Panc1 (cell line): ENCODE measurements around the gene MAGEF1. TPM values are rescaled to one million over a fixed set of nuclear protein-coding genes. Genes with fewer than 3 reads are reported as not detected.

ENCODE experiments used
- ATAC-seq: fragments of 200-7000 bp; cut with Tn5 transposase; 2 replicates; pipeline ENCODE4 v1.9.1; 2020; ENCODE audit warnings: mild to moderate bottlenecking, moderate library complexity
- BruUV-seq: library from RNA; stranded (reverse); fragments of 400-500 nt; replicated peaks from 2 replicates; lab custom pipeline; 2021; lab: Mats Ljungman, UMichigan
- CTCF ChIA-PET: fragments of 300-600 bp; sonication (Branson Sonifier 250); formaldehyde crosslinking; loops from one replicate; lab custom pipeline; 2022; ENCODE audit warnings: antibody characterized with exemption; lab: Charles Lee
- POLR2A ChIA-PET: fragments of 300-600 bp; sonication (Branson Sonifier 250); formaldehyde crosslinking; loops from one replicate; lab custom pipeline; 2022; ENCODE audit warnings: antibody characterized with exemption; lab: Charles Lee
- DNase-seq: peaks from one replicate; pipeline ENCODE4 v3.0.0-alpha.2; 2010; ENCODE audit warnings: low read depth, low spot score
- H3K27ac ChIP-seq: 2 replicates; pipeline ENCODE4 v1.5.1; 2011; ENCODE audit warnings: mild to moderate bottlenecking, low read length, inconsistent platforms
- H3K27me3 ChIP-seq: fragments of 200-500 bp; sonication (Bioruptor generic); 2 replicates; pipeline ENCODE4 v1.6.0; 2014; ENCODE audit warnings: low read length, inconsistent platforms; ENCODE audit not compliant: control insufficient read depth, insufficient read depth
- H3K36me3 ChIP-seq: fragments of 200-500 bp; sonication (Bioruptor generic); 2 replicates; pipeline ENCODE4 v1.5.1; 2014; ENCODE audit warnings: inconsistent platforms, mild to moderate bottlenecking, low read length, moderate library complexity; ENCODE audit not compliant: control insufficient read depth, insufficient read depth
- H3K4me1 ChIP-seq: 2 replicates; pipeline ENCODE4 v1.5.1; 2011; ENCODE audit warnings: inconsistent platforms, mild to moderate bottlenecking, low read length, moderate library complexity; ENCODE audit not compliant: control insufficient read depth, insufficient read depth
- H3K4me3 ChIP-seq, 2 experiments: 2 replicates each; pipeline ENCODE4 v1.5.1; 2011 to 2012; ENCODE audit warnings: low read depth in 2 of 2, low read length in 2 of 2, mild to moderate bottlenecking in 2 of 2, inconsistent platforms in 1 of 2, moderate library complexity in 1 of 2
- H3K9me3 ChIP-seq: fragments of 200-500 bp; sonication (Bioruptor generic); 2 replicates; pipeline ENCODE4 v1.5.1; 2014; ENCODE audit warnings: low read depth, mild to moderate bottlenecking, inconsistent platforms, low read length, moderate library complexity; ENCODE audit not compliant: control insufficient read depth, insufficient read depth
- CTCF ChIP-seq: fragments of 450-650 bp; IDR thresholded peaks from 2 replicates; pipeline ENCODE4 v1.5.1; 2017; ENCODE audit warnings: mild to moderate bottlenecking
- POLR2AphosphoS5 ChIP-seq: IDR thresholded peaks from 2 replicates; pipeline ENCODE4 v1.6.1; 2012; ENCODE audit warnings: mild to moderate bottlenecking, low read depth, low read length, moderate library complexity
- REST ChIP-seq, 2 experiments: IDR thresholded peaks; 2 replicates each; pipeline ENCODE4 v1.6.1; 2011 to 2012; ENCODE audit warnings: low read depth in 2 of 2, control low read depth in 1 of 2, low read length in 1 of 2, mild to moderate bottlenecking in 1 of 2, moderate library complexity in 1 of 2; ENCODE audit not compliant: insufficient read depth in 1 of 2
- SIN3A ChIP-seq: IDR thresholded peaks from 2 replicates; pipeline ENCODE4 v1.6.1; 2012; ENCODE audit warnings: low read depth, mild to moderate bottlenecking, low read length, moderate library complexity, borderline replicate concordance; ENCODE audit not compliant: insufficient read depth
- TCF7L2 ChIP-seq: IDR thresholded peaks from 2 replicates; pipeline ENCODE4 v1.6.1; 2011; ENCODE audit warnings: mild to moderate bottlenecking, low read depth, low read length, inconsistent platforms
- in situ Hi-C: cut with HindIII; loops from 2 replicates; pipeline ENCODE4 v1.10.0; 2016; ENCODE audit warnings: low sequenced_read_pairs, low pct_unique_long_range_greater_than_20kb
- intact Hi-C: fragments of 100-400 bp; cut with micrococcal nuclease; formaldehyde crosslinking; loops from one replicate; pipeline ENCODE4 v1.10.0; 2022; ENCODE audit not compliant: unreplicated experiment
- total RNA-seq: library from RNA; stranded (reverse); gene quantifications from one replicate; pipeline ENCODE4 v1.2.1, GENCODE V29; 2021; ENCODE audit not compliant: unreplicated experiment

Gene MAGEF1
- total RNA-seq, 1 experiment from 2014 or later: 27.7 TPM

GRCh38 chr3:184683900-184684560 is 27.8 kb downstream of the MAGEF1 start:
- H3K4me3 ChIP-seq: no peak overlapping the region
- CTCF ChIA-PET: interaction anchor here (0.7 kb wide), 1 partner anchor 397 kb away, joined by 6 read pairs; no protein-coding TSS in a partner anchor
- TF ChIP-seq POLR2AphosphoS5 (no peak), CTCF (no peak), TCF7L2 (no peak), REST (IDR thresholded peaks at IDR 0.05; ENCODE audit: insufficient read depth in 1 of 2, low read depth in 2 of 2, low read length in 1 of 2) (no peak), SIN3A (no peak)
- DNase-seq (no peak), ATAC-seq (no peak)
- in situ Hi-C loops: no loop called here
- H3K27me3 ChIP-seq: no peaks in the 10 kb centered on the region
- BruUV-seq: no TSS peak
- H3K9me3 ChIP-seq: no peaks in the 10 kb centered on the region
- no peak overlapping the region for H3K27ac ChIP-seq
- no peaks in the 10 kb centered on the region for H3K36me3 ChIP-seq
- POLR2A ChIA-PET: no interaction called here
- H3K4me1 ChIP-seq: no peaks in the 10 kb centered on the region
- intact Hi-C loops: no loop called here

- ATAC-seq (no peak), DNase-seq (no peak)
- Histone ChIP-seq H3K27me3 (no peaks in the 10 kb centered on the region), H3K36me3 (no peaks in the 10 kb centered on the region), H3K27ac (no peak overlapping the region), H3K4me3 (no peak overlapping the region), H3K4me1 (no peaks in the 10 kb centered on the region), H3K9me3 (no peaks in the 10 kb centered on the region)
- TF ChIP-seq TCF7L2: no peak
- no peak for TF ChIP-seq REST (IDR thresholded peaks at IDR 0.05; ENCODE audit: insufficient read depth in 1 of 2, low read depth in 2 of 2, low read length in 1 of 2)
- no peak for TF ChIP-seq SIN3A
- no peak for TF ChIP-seq POLR2AphosphoS5
- no peak for TF ChIP-seq CTCF
- in situ Hi-C loops (no loop called here), intact Hi-C loops (no loop called here)
- ChIA-PET CTCF (interaction anchor here (0.7 kb wide), 1 partner anchor 396 kb away, joined by 6 read pairs; no protein-coding TSS in a partner anchor), POLR2A (no interaction called here)
- no TSS peak for BruUV-seq
These were observed 28.6 kb downstream of the MAGEF1 start for GRCh38 chr3:184683234-184683633.
